Dendritic cell treated with granulocyte-macrophage colony-stimulating factor and Interleukin-4, amounts not matched to agents 40 ng/mL and 50 ng/mL, for 4 days (primary cell): ENCODE data around the gene LGALS3.
A peak's percentile ranks its signal among the peaks of the same experiment; 100 is the strongest.

Experiments used
- H3K27ac Mint-ChIP-seq: one replicate; pipeline ENCODE4 v1.8.0; 2022; ENCODE audit warnings: mild to moderate bottlenecking, mixed read lengths
- H3K27me3 Mint-ChIP-seq: one replicate; pipeline ENCODE4 v1.8.0; 2022; ENCODE audit warnings: mild to moderate bottlenecking, mixed read lengths
- H3K36me3 Mint-ChIP-seq: one replicate; pipeline ENCODE4 v1.8.0; 2022; ENCODE audit warnings: low read depth, mixed read lengths
- H3K4me1 Mint-ChIP-seq: one replicate; pipeline ENCODE4 v1.8.0; 2022; ENCODE audit warnings: low read depth, mixed read lengths
- H3K4me3 Mint-ChIP-seq: one replicate; pipeline ENCODE4 v1.8.0; 2022; ENCODE audit warnings: mild to moderate bottlenecking, moderate library complexity, mixed read lengths
- H3K9me3 Mint-ChIP-seq: one replicate; pipeline ENCODE4 v1.8.0; 2022; ENCODE audit warnings: mixed read lengths
- intact Hi-C: fragments of 100-400 bp; cut with micrococcal nuclease; formaldehyde crosslinking; loops from one replicate; pipeline ENCODE4 v1.15.0; 2022

LGALS3 gene

GRCh38 chr14:55129428-55130195 is 560 bp downstream of the LGALS3 start:
- H3K27ac Mint-ChIP-seq: peak overlapping the region; percentile 94
- H3K4me1 Mint-ChIP-seq: peaks cover 70% of the 10 kb centered on the region
- H3K36me3 Mint-ChIP-seq: peaks cover 52% of the 10 kb centered on the region
- H3K9me3 Mint-ChIP-seq: no peaks in the 10 kb centered on the region
- H3K4me3 Mint-ChIP-seq: peak overlapping the region; percentile 89
- no peaks in the 10 kb centered on the region for H3K27me3 Mint-ChIP-seq
- intact Hi-C loops: loop anchor here (1.0 to 2.0 kb wide), 2 partner anchors 31 to 40 kb away; no protein-coding TSS in a partner anchor

GRCh38 chr14:55130196-55130550 is 1.1 kb downstream of the LGALS3 start:
- intact Hi-C loops: loop anchor here (2.0 kb wide), 1 partner anchor 31 kb away; no protein-coding TSS in a partner anchor
- H3K27ac Mint-ChIP-seq: peak overlapping the region; percentile 94

GRCh38 chr14:55131370-55132137 is 2.5 kb downstream of the LGALS3 start:
- Mint-ChIP-seq H3K27ac (peak overlapping the region; percentile 53), H3K4me3 (peak overlapping the region; percentile 89), H3K9me3 (no peaks in the 10 kb centered on the region), H3K36me3 (peaks cover 69% of the 10 kb centered on the region), H3K27me3 (no peaks in the 10 kb centered on the region), H3K4me1 (peaks cover 58% of the 10 kb centered on the region)
- intact Hi-C loops: loop anchor here (2.0 kb wide), 1 partner anchor 33 kb away; no protein-coding TSS in a partner anchor

More at GRCh38 chr14:55130196-55130550, 1.1 kb downstream of the LGALS3 start:
- Mint-ChIP-seq H3K27me3 (no peaks in the 10 kb centered on the region), H3K4me3 (peak overlapping the region; percentile 89), H3K9me3 (no peaks in the 10 kb centered on the region), H3K4me1 (peaks cover 70% of the 10 kb centered on the region), H3K36me3 (peaks cover 58% of the 10 kb centered on the region)

- Mint-ChIP-seq H3K36me3 (peaks cover 88% of the 10 kb centered on the region), H3K27me3 (no peaks in the 10 kb centered on the region), H3K9me3 (no peaks in the 10 kb centered on the region), H3K27ac (no peak overlapping the region), H3K4me3 (no peak overlapping the region), H3K4me1 (peaks cover 70% of the 10 kb centered on the region)
- intact Hi-C loops: no loop called here
Observed at GRCh38 chr14:55133416-55133815, 4.4 kb downstream of the LGALS3 start.

GRCh38 chr14:55136241-55136640 is 7.2 kb downstream of the LGALS3 start:
- Mint-ChIP-seq H3K4me3 (no peak overlapping the region), H3K27ac (no peak overlapping the region), H3K36me3 (peaks cover 98% of the 10 kb centered on the region), H3K27me3 (no peaks in the 10 kb centered on the region), H3K4me1 (peaks cover 73% of the 10 kb centered on the region), H3K9me3 (no peaks in the 10 kb centered on the region)
- intact Hi-C loops: no loop called here

- peaks cover 98% of the 10 kb centered on the region for H3K36me3 Mint-ChIP-seq
- H3K9me3 Mint-ChIP-seq: no peaks in the 10 kb centered on the region
- peaks cover 67% of the 10 kb centered on the region for H3K4me1 Mint-ChIP-seq
- no peak overlapping the region for H3K4me3 Mint-ChIP-seq
- H3K27ac Mint-ChIP-seq: peak overlapping the region; percentile 1
- H3K27me3 Mint-ChIP-seq: no peaks in the 10 kb centered on the region
- intact Hi-C loops: no loop called here
Observed at GRCh38 chr14:55136885-55137786, 8.1 kb downstream of the LGALS3 start.

- Mint-ChIP-seq H3K4me1 (peaks cover 60% of the 10 kb centered on the region), H3K4me3 (no peak overlapping the region), H3K9me3 (no peaks in the 10 kb centered on the region), H3K27me3 (no peaks in the 10 kb centered on the region), H3K27ac (no peak overlapping the region), H3K36me3 (peaks cover 98% of the 10 kb centered on the region)
- intact Hi-C loops: no loop called here
Observed at GRCh38 chr14:55138091-55138490, 9.0 kb downstream of the LGALS3 start.

- intact Hi-C loops: no loop called here
- peak overlapping the region; percentile 13 for H3K4me3 Mint-ChIP-seq
- peaks cover 98% of the 10 kb centered on the region for H3K36me3 Mint-ChIP-seq
- peaks cover 50% of the 10 kb centered on the region for H3K4me1 Mint-ChIP-seq
- no peaks in the 10 kb centered on the region for H3K9me3 Mint-ChIP-seq
- no peaks in the 10 kb centered on the region for H3K27me3 Mint-ChIP-seq
- H3K27ac Mint-ChIP-seq: peak overlapping the region; percentile 71
Observed at GRCh38 chr14:55139141-55139540, 10.1 kb downstream of the LGALS3 start.

- Mint-ChIP-seq H3K4me1 (peaks cover 43% of the 10 kb centered on the region), H3K4me3 (no peak overlapping the region), H3K27me3 (no peaks in the 10 kb centered on the region), H3K36me3 (peaks cover 98% of the 10 kb centered on the region), H3K9me3 (no peaks in the 10 kb centered on the region), H3K27ac (no peak overlapping the region)
- intact Hi-C loops: no loop called here
Observed at GRCh38 chr14:55139696-55140509, 10.9 kb downstream of the LGALS3 start.

GRCh38 chr14:55141825-55142224 is 12.8 kb downstream of the LGALS3 start:
- Mint-ChIP-seq H3K27me3 (no peaks in the 10 kb centered on the region), H3K4me1 (peaks cover 35% of the 10 kb centered on the region), H3K36me3 (peaks cover 98% of the 10 kb centered on the region), H3K9me3 (no peaks in the 10 kb centered on the region), H3K4me3 (no peak overlapping the region), H3K27ac (no peak overlapping the region)
- intact Hi-C loops: no loop called here

GRCh38 chr14:55142466-55142865 is 13.4 kb downstream of the LGALS3 start:
- H3K4me1 Mint-ChIP-seq: peaks cover 29% of the 10 kb centered on the region
- intact Hi-C loops: no loop called here
- no peak overlapping the region for H3K27ac Mint-ChIP-seq
- no peak overlapping the region for H3K4me3 Mint-ChIP-seq
- H3K9me3 Mint-ChIP-seq: no peaks in the 10 kb centered on the region
- peaks cover 95% of the 10 kb centered on the region for H3K36me3 Mint-ChIP-seq
- no peaks in the 10 kb centered on the region for H3K27me3 Mint-ChIP-seq

- Mint-ChIP-seq H3K9me3 (no peaks in the 10 kb centered on the region), H3K27ac (no peak overlapping the region), H3K27me3 (no peaks in the 10 kb centered on the region), H3K4me3 (no peak overlapping the region), H3K4me1 (peaks cover under 1% of the 10 kb centered on the region), H3K36me3 (peaks cover 56% of the 10 kb centered on the region)
- intact Hi-C loops: no loop called here
Observed at GRCh38 chr14:55146425-55146824, 17.4 kb downstream of the LGALS3 start.

- no peaks in the 10 kb centered on the region for H3K4me1 Mint-ChIP-seq
Observed at GRCh38 chr14:55151601-55152000, 22.5 kb downstream of the LGALS3 start.

More at GRCh38 chr14:55151601-55152000, 22.5 kb downstream of the LGALS3 start:
- intact Hi-C loops: no loop called here
- no peak overlapping the region for H3K27ac Mint-ChIP-seq
- no peaks in the 10 kb centered on the region for H3K9me3 Mint-ChIP-seq
- H3K36me3 Mint-ChIP-seq: peaks cover 5% of the 10 kb centered on the region
- H3K27me3 Mint-ChIP-seq: no peaks in the 10 kb centered on the region
- no peak overlapping the region for H3K4me3 Mint-ChIP-seq
